Keratinocyte (primary cell): ENCODE results near the gene VPS13D. TPM values are rescaled to one million over a fixed set of nuclear protein-coding genes. Genes with fewer than 3 reads are reported as not detected.

Experiments
- DNase-seq: peaks from one replicate; pipeline ENCODE4 v3.0.0-alpha.2; 2011; ENCODE audit warnings: low read depth, missing footprints, low spot score
- FAIRE-seq: peaks from 2 replicates; lab custom pipeline; 2011; peaks lifted over from hg19 to GRCh38; lab: Jason Lieb, UNC
- H2AFZ ChIP-seq: 2 replicates; pipeline ENCODE4 v1.6.0; 2012; ENCODE audit warnings: low read length, control low read depth, inconsistent platforms; ENCODE audit not compliant: control insufficient read depth
- H3K27ac ChIP-seq: 2 replicates; pipeline ENCODE4 v1.5.1; 2011; ENCODE audit warnings: low read length; ENCODE audit not compliant: control insufficient read depth, insufficient read depth
- H3K27me3 ChIP-seq: 3 replicates; pipeline ENCODE4 v1.6.0; 2011; ENCODE audit warnings: low read length; ENCODE audit not compliant: control insufficient read depth, insufficient read depth; ENCODE audit errors: extremely low read depth
- H3K36me3 ChIP-seq, 2 experiments: 2 replicates in 1 of 2; 3 replicates in 1 of 2; pipeline ENCODE4 v1.5.1; 2011; ENCODE audit warnings: low read length in 2 of 2, mild to moderate bottlenecking in 1 of 2; ENCODE audit not compliant: control insufficient read depth in 2 of 2, insufficient read depth in 2 of 2; ENCODE audit errors: extremely low read depth in 1 of 2
- H3K4me1 ChIP-seq: 3 replicates; pipeline ENCODE4 v1.5.1; 2011; ENCODE audit warnings: low read length; ENCODE audit not compliant: control insufficient read depth, insufficient read depth; ENCODE audit errors: extremely low read depth
- H3K4me2 ChIP-seq: 3 replicates; pipeline ENCODE4 v1.6.0; 2011; ENCODE audit warnings: low read depth, low read length; ENCODE audit not compliant: control insufficient read depth, insufficient read depth; ENCODE audit errors: extremely low read depth
- H3K4me3 ChIP-seq, 3 experiments: fragments of 200-600 bp in 1 of 3; sonication (generic) in 1 of 3; 2 replicates in 2 of 3; 3 replicates in 1 of 3; pipeline ENCODE4 v1.5.1; 2011 to 2016; ENCODE audit warnings: low read length in 3 of 3, mild to moderate bottlenecking in 3 of 3, control low read depth in 2 of 3, inconsistent platforms in 1 of 3, low read depth in 1 of 3, mixed read lengths in 1 of 3, mixed run types in 1 of 3, moderate library complexity in 1 of 3; ENCODE audit not compliant: control insufficient read depth in 2 of 3, insufficient read depth in 2 of 3; ENCODE audit errors: extremely low read depth in 1 of 3
- H3K79me2 ChIP-seq: 2 replicates; pipeline ENCODE4 v1.6.0; 2012; ENCODE audit warnings: low read length; ENCODE audit not compliant: control insufficient read depth, insufficient read depth
- H3K9ac ChIP-seq: 3 replicates; pipeline ENCODE4 v1.6.0; 2011; ENCODE audit warnings: low read length; ENCODE audit not compliant: control insufficient read depth, insufficient read depth; ENCODE audit errors: extremely low read depth
- H3K9me1 ChIP-seq: 3 replicates; pipeline ENCODE4 v1.6.0; 2011; ENCODE audit warnings: low read length; ENCODE audit not compliant: control insufficient read depth, insufficient read depth; ENCODE audit errors: extremely low read depth
- H3K9me3 ChIP-seq: 2 replicates; pipeline ENCODE4 v1.5.1; 2012; ENCODE audit warnings: low read depth, low read length; ENCODE audit not compliant: control insufficient read depth
- H4K20me1 ChIP-seq: 3 replicates; pipeline ENCODE4 v1.6.0; 2011; ENCODE audit warnings: low read length; ENCODE audit not compliant: control insufficient read depth, insufficient read depth; ENCODE audit errors: extremely low read depth
- CTCF ChIP-seq, 3 experiments: IDR thresholded peaks in 1 of 3; conservative IDR thresholded peaks in 1 of 3; optimal IDR thresholded peaks in 1 of 3; 2 replicates in 2 of 3; 3 replicates in 1 of 3; pipeline versions ENCODE3 to v1.5.1; 2011; ENCODE audit warnings: low read length in 3 of 3, mild to moderate bottlenecking in 3 of 3, moderate library complexity in 2 of 3, control low read depth in 1 of 3, inconsistent platforms in 1 of 3; ENCODE audit not compliant: insufficient read depth in 2 of 3; ENCODE audit errors: extremely low read depth in 1 of 3
- EZH2 ChIP-seq: IDR thresholded peaks from one replicate; pipeline ENCODE4 v1.6.1; 2012; ENCODE audit warnings: inconsistent platforms, mild to moderate bottlenecking, low read length, moderate library complexity
- dilution Hi-C: fragments of 300-500 bp; cut with MboI; formaldehyde crosslinking; loops from one replicate; pipeline ENCODE4 v1.7.0; 2020; ENCODE audit warnings: low sequenced_read_pairs; ENCODE audit not compliant: extremely low pct_ligation_motif_present
- polyA plus RNA-seq, 5 experiments: library from polyadenylated mRNA; depleted of rRNA in 3 of 5; stranded (reverse) in 3 of 5; stranded (forward) in 1 of 5; unstranded in 1 of 5; fragments of >200 nt; gene quantifications; 1 replicate in 1 of 5; 2 replicates in 3 of 5; 3 replicates in 1 of 5; pipeline versions ENCODE4 v1.2.1 to v1.2.3, GENCODE V29; 2011 to 2012; ENCODE audit warnings: missing spikeins in 2 of 5, low read depth in 1 of 5, low replicate concordance in 1 of 5

The VPS13D gene
- polyA plus RNA-seq, 1 donor (not counting 4 experiments of a cell fraction or from before 2014, with no cell fraction given): 19.0 TPM

- DNase-seq (no peak), FAIRE-seq (no peak)
- no peaks in the 10 kb centered on the region for H3K79me2 ChIP-seq
- H3K9ac ChIP-seq: no peak overlapping the region
- no peaks in the 10 kb centered on the region for H3K27me3 ChIP-seq
- dilution Hi-C loops: no loop called here
- H3K9me1 ChIP-seq: no peaks in the 10 kb centered on the region
- H3K9me3 ChIP-seq: no peaks in the 10 kb centered on the region
- H3K4me3 ChIP-seq: no peak overlapping the region
- no peaks in the 10 kb centered on the region for H4K20me1 ChIP-seq
- no peak overlapping the region for H2AFZ ChIP-seq
- TF ChIP-seq EZH2: no peak
- no peak for TF ChIP-seq CTCF (optimal IDR thresholded peaks at IDR 0.05 in 1 of 3, IDR thresholded peaks at IDR 0.05 in 1 of 3, conservative IDR thresholded peaks at IDR 0.05 in 1 of 3; ENCODE audit: extremely low read depth in 1 of 3, insufficient read depth in 2 of 3, low read length in 3 of 3)
- H3K27ac ChIP-seq: no peak overlapping the region
- no peak overlapping the region for H3K4me2 ChIP-seq
- peaks cover 0 to 17% of the 10 kb centered on the region in 2 experiments for H3K36me3 ChIP-seq
- peaks cover 10% of the 10 kb centered on the region for H3K4me1 ChIP-seq
Observed at GRCh38 chr1:12460911-12461621, 231.2 kb downstream of the VPS13D start.

GRCh38 chr1:12461754-12462153, 231.9 kb downstream of the VPS13D start:
- H3K4me1 ChIP-seq: peaks cover 6% of the 10 kb centered on the region
- no peaks in the 10 kb centered on the region for H4K20me1 ChIP-seq
- H3K9ac ChIP-seq: no peak overlapping the region
- H3K9me1 ChIP-seq: no peaks in the 10 kb centered on the region
- H2AFZ ChIP-seq: no peak overlapping the region
- FAIRE-seq (no peak), DNase-seq (no peak)
- no peak overlapping the region for H3K27ac ChIP-seq
- dilution Hi-C loops: no loop called here
- no peak for TF ChIP-seq CTCF (optimal IDR thresholded peaks at IDR 0.05 in 1 of 3, IDR thresholded peaks at IDR 0.05 in 1 of 3, conservative IDR thresholded peaks at IDR 0.05 in 1 of 3; ENCODE audit: extremely low read depth in 1 of 3, insufficient read depth in 2 of 3, low read length in 3 of 3)
- TF ChIP-seq EZH2: no peak
- H3K79me2 ChIP-seq: no peaks in the 10 kb centered on the region
- H3K4me2 ChIP-seq: no peak overlapping the region
- H3K27me3 ChIP-seq: no peaks in the 10 kb centered on the region
- peaks cover 0 to 19% of the 10 kb centered on the region in 2 experiments for H3K36me3 ChIP-seq
- H3K4me3 ChIP-seq: no peak overlapping the region
- H3K9me3 ChIP-seq: no peaks in the 10 kb centered on the region
